ENCODE data around the gene TUBB1.

TUBB1 gene

DNA sequence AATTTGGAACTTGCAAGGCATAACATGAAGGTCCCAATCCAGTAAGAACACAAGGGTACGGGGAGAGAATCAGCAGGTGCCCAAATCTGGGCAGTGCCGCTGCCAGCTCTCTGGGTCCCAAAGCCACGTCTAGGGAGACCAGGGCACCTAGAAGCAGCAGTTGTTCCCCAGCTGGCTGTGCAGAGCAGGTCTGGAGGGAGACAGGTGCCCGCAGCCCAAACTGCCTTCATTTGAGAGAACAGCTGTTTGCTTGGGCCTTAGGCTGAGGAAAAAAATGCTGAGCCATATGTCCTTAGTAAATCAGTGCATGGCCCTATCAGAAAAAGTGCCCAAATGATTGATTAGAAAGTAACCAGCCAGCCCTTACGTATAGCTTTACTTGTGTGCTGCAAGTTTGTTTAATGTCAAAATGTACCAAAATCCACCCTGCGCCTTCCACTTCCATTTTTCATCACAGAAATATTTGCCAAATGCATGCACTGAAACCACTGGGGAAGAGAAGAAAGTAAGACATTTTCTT is 32.5 kb downstream of the TUBB1 start:
- Histone ChIP-seq H3K9me3 (ENCODE audit: low read depth, low read length) (no peaks in the 10 kb centered on the region), H3K9ac (ENCODE audit: insufficient read length) (no peak overlapping the region), H3K27ac (no peak overlapping the region), H3K4me3 (no peak overlapping the region), H3K36me3 (ENCODE audit: insufficient read depth, low read length) (no peaks in the 10 kb centered on the region)
- DNase-seq (ENCODE audit: low read depth, low spot score), result no peak
- TF ChIP-seq POLR2AphosphoS5 (IDR thresholded peaks at IDR 0.05; ENCODE audit: borderline replicate concordance, low read depth, low read length) (no peak), EZH2 (IDR thresholded peaks at IDR 0.05) (no peak), FOXP2 (optimal IDR thresholded peaks at IDR 0.05; ENCODE audit: control extremely low read depth, extremely low read length, insufficient read depth) (no peak)

DNA sequence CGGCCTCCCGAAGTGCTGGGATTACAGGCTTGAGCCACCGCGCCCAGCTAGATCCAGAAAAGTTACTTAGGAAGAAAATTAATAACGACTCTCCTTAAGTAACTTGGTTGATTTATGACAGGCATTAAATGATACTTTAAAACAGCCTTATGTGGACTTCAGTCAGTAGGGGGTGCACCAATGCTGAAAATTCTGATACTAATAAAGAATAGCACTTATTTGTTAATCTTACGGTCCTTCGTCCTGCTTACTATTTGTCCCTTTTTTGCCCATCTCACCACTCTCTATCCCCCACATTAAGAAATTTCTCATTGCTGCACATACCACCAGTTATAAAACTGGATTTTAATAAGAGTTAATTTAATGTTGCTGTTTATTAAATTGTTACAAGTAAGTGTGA is 36.1 kb downstream of the TUBB1 start:
- DNase-seq (ENCODE audit: low read depth, low spot score), result no peak

DNA sequence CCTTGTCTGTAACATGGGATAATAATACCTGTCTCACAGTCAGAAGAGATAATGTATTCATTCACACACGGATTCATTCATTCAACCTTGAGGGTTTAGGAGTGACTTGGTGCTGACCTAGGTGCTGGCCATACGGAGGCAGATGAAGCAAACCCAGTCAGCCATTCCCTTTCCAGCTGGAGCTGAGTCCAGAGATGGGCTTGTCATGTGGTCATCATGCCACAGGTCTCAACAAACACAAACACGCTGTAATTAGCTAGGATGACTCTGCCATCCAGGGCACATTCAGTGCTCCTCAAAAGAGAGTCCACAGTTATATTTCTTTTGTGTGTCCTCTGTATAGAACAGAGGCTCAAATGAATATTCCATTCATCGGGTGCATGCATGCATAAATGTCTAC is 42.9 kb downstream of the TUBB1 start:
- H3K27ac ChIP-seq, result no peak overlapping the region
- no peak for DNase-seq (ENCODE audit: low read depth, low spot score)
- no peaks in the 10 kb centered on the region for H3K9me3 ChIP-seq (ENCODE audit: low read depth, low read length)
- no peak overlapping the region for H3K9ac ChIP-seq (ENCODE audit: insufficient read length)
- H3K36me3 ChIP-seq (ENCODE audit: insufficient read depth, low read length), result no peaks in the 10 kb centered on the region
- no peak overlapping the region for H3K4me3 ChIP-seq
- TF ChIP-seq POLR2AphosphoS5 (IDR thresholded peaks at IDR 0.05; ENCODE audit: borderline replicate concordance, low read depth, low read length) (no peak), FOXP2 (optimal IDR thresholded peaks at IDR 0.05; ENCODE audit: control extremely low read depth, extremely low read length, insufficient read depth) (no peak), EZH2 (IDR thresholded peaks at IDR 0.05) (no peak)

More for the DNA sequence above, 36.1 kb downstream of the TUBB1 start:
- Histone ChIP-seq H3K27ac (no peak overlapping the region), H3K9ac (ENCODE audit: insufficient read length) (no peak overlapping the region), H3K4me3 (no peak overlapping the region), H3K36me3 (ENCODE audit: insufficient read depth, low read length) (no peaks in the 10 kb centered on the region), H3K9me3 (ENCODE audit: low read depth, low read length) (no peaks in the 10 kb centered on the region)
- TF ChIP-seq POLR2AphosphoS5 (IDR thresholded peaks at IDR 0.05; ENCODE audit: borderline replicate concordance, low read depth, low read length), result no peak

DNA sequence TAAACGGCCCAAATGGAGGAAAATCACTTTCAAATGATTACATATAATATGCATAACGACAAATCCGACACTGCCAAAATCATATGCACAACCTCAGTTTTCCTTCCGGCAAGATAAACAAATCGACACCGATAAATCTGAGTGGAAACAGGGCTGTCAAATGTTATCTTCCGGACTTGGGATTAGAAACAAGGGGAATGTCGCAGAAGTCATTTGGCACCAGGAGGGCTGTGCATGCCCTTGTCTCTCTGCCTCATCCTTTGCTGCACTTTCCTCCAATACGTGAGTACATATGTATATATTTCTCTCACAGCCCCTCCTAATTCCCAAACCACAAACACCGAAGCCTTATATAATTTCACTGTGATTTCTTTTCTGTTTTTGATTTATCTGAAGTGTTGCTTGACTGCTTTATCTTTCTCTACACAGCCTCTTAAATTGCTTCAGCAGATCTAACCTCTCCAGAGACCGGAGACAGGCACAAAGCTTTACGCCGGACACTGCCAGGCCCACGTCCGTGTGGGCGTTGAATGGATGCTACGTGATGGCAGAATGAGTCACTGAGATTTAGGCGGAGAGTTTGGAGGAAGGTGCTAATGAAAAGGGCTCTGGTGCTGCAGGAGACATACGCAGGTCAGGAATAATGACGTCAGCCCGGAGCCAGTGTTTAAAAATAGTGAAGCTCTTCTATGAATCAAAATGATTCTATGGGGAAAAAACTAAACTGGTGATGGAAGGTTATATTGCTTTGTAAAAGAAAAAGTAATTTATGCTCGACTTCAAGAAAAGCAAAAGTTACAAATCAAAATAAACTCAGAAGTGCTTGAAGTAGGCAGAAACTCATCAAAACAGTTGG is 44.4 kb downstream of the TUBB1 start:
- Histone ChIP-seq H3K4me3 (peak overlapping the region; percentile 31; the same call in 1 of the 2 replicates), H3K36me3 (ENCODE audit: insufficient read depth, low read length) (no peaks in the 10 kb centered on the region), H3K9me3 (ENCODE audit: low read depth, low read length) (no peaks in the 10 kb centered on the region), H3K9ac (ENCODE audit: insufficient read length) (no peak overlapping the region), H3K27ac (no peak overlapping the region)
- no peak for TF ChIP-seq EZH2 (IDR thresholded peaks at IDR 0.05)
- no peak for TF ChIP-seq FOXP2 (optimal IDR thresholded peaks at IDR 0.05; ENCODE audit: control extremely low read depth, extremely low read length, insufficient read depth)
- no peak for TF ChIP-seq POLR2AphosphoS5 (IDR thresholded peaks at IDR 0.05; ENCODE audit: borderline replicate concordance, low read depth, low read length)
- DNase-seq (ENCODE audit: low read depth, low spot score), result no peak

DNA sequence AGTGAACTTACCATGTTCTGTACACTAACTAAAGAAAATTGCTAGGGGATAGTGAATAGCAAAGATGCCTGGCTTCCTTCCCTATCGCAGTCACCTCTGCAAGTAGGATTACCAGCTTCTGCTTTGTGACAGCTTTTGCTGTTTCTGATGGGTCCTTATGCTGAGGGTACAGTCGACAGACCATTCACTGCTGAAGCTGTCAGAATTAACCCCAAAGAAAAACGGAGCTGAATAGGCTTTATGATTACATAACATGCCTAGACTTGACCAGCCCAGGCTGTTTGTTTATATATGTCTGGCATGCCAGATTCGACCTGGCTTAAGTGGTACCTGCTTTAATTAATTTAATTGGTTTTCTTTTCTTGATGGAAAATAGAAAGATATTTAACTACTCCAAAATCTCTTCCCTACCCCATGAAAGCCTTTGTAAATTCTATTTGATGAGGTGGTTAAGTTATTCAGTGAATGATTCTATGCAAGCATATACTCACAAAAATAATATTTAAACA is 45.0 kb downstream of the TUBB1 start:
- TF ChIP-seq FOXP2 (optimal IDR thresholded peaks at IDR 0.05; ENCODE audit: control extremely low read depth, extremely low read length, insufficient read depth), result no peak
- no peak for TF ChIP-seq EZH2 (IDR thresholded peaks at IDR 0.05)
- TF ChIP-seq POLR2AphosphoS5 (IDR thresholded peaks at IDR 0.05; ENCODE audit: borderline replicate concordance, low read depth, low read length), result no peak
- Histone ChIP-seq H3K9ac (ENCODE audit: insufficient read length) (no peak overlapping the region), H3K27ac (no peak overlapping the region), H3K4me3 (no peak overlapping the region), H3K9me3 (ENCODE audit: low read depth, low read length) (no peaks in the 10 kb centered on the region), H3K36me3 (ENCODE audit: insufficient read depth, low read length) (no peaks in the 10 kb centered on the region)
- DNase-seq (ENCODE audit: low read depth, low spot score), result no peak

DNA sequence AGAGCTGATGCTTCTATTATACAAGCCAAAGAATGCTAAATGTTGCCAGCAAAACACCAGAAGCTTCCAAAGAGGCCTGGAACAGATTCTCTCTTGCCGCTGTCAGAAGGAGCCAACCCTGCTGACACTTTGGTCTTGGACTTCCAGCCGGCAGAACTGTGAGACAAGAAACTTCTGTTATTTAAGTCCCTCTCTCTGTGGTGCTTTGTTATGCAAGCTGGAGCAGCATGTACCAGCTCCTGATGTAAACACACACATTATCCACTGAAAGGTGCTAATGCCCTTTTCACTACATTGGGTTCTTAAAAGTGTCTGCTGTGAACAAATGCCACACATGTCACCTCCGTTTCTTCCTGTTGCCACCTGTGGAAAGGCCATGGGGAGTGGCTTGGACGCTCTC is 49.3 kb downstream of the TUBB1 start:
- Histone ChIP-seq H3K4me3 (no peak overlapping the region), H3K9ac (ENCODE audit: insufficient read length) (no peak overlapping the region), H3K36me3 (ENCODE audit: insufficient read depth, low read length) (no peaks in the 10 kb centered on the region), H3K9me3 (ENCODE audit: low read depth, low read length) (no peaks in the 10 kb centered on the region), H3K27ac (no peak overlapping the region)
- no peak for TF ChIP-seq EZH2 (IDR thresholded peaks at IDR 0.05)
- TF ChIP-seq POLR2AphosphoS5 (IDR thresholded peaks at IDR 0.05; ENCODE audit: borderline replicate concordance, low read depth, low read length), result no peak
- TF ChIP-seq FOXP2 (optimal IDR thresholded peaks at IDR 0.05; ENCODE audit: control extremely low read depth, extremely low read length, insufficient read depth), result no peak
- DNase-seq (ENCODE audit: low read depth, low spot score), result no peak

DNA sequence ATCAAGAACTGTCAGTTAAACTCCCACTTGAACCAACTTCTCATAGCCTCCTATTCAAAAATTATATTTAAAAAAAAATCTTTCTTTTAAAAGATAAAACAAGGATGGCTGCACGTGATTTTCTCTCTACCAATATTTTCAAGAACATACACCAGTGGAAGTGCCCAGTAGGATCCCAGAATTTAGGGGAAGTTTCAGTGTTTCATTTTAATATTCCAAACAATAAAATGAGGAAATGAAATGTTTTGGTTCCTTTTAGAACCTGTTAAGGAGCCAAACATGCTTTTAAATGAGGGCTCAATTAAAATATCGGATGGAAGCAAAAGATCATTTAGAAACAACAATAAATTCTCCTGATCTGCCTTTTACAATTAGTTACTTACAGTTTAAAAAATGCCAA is 49.8 kb downstream of the TUBB1 start:
- DNase-seq (ENCODE audit: low read depth, low spot score), result no peak
- H3K36me3 ChIP-seq (ENCODE audit: insufficient read depth, low read length), result no peaks in the 10 kb centered on the region
- H3K4me3 ChIP-seq, result no peak overlapping the region
- no peak overlapping the region for H3K9ac ChIP-seq (ENCODE audit: insufficient read length)
- no peak overlapping the region for H3K27ac ChIP-seq
- no peaks in the 10 kb centered on the region for H3K9me3 ChIP-seq (ENCODE audit: low read depth, low read length)
- TF ChIP-seq POLR2AphosphoS5 (IDR thresholded peaks at IDR 0.05; ENCODE audit: borderline replicate concordance, low read depth, low read length), result no peak
- no peak for TF ChIP-seq FOXP2 (optimal IDR thresholded peaks at IDR 0.05; ENCODE audit: control extremely low read depth, extremely low read length, insufficient read depth)
- TF ChIP-seq EZH2 (IDR thresholded peaks at IDR 0.05), result no peak

DNA sequence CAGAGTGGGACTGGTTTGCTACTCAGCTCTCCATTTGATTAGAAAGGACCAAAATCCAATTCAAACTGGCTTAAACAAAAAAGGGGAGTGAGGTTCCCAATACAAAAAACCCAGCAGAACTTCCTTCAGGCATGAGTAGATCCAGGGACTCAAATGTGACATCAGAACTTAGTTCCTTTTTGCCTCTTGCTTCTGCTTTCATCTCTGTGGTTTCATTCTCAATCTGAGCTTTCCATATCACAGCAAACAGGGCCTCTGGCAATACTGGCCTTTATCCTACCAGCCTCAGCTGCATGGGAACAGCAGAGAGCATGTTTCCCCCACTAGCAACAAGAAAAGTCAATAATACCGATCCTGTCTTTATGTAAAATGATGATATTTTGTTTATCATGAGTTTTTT is 52.0 kb downstream of the TUBB1 start:
- H3K9me3 ChIP-seq (ENCODE audit: low read depth, low read length), result no peaks in the 10 kb centered on the region
- no peak for DNase-seq (ENCODE audit: low read depth, low spot score)
- H3K36me3 ChIP-seq (ENCODE audit: insufficient read depth, low read length), result no peaks in the 10 kb centered on the region
- no peak overlapping the region for H3K27ac ChIP-seq
- TF ChIP-seq EZH2 (IDR thresholded peaks at IDR 0.05), result no peak
- TF ChIP-seq POLR2AphosphoS5 (IDR thresholded peaks at IDR 0.05; ENCODE audit: borderline replicate concordance, low read depth, low read length), result no peak
- TF ChIP-seq FOXP2 (optimal IDR thresholded peaks at IDR 0.05; ENCODE audit: control extremely low read depth, extremely low read length, insufficient read depth), result no peak
- no peak overlapping the region for H3K4me3 ChIP-seq
- no peak overlapping the region for H3K9ac ChIP-seq (ENCODE audit: insufficient read length)
